HG03060 (cell line): Measurements from ENCODE around the gene ZBTB24.

Experiments
- ATAC-seq: cut with Tn5 transposase; IDR thresholded peaks from one replicate; pipeline ENCODE4 v1.9.1; 2021; ENCODE audit warnings: low read depth, moderate number of reproducible peaks; ENCODE audit not compliant: unreplicated experiment

Gene ZBTB24

GRCh38 chr6:109434456-109434855 lies 48.6 kb downstream of the ZBTB24 start:
- ATAC-seq = no peak

- no peak for ATAC-seq
Measured at GRCh38 chr6:109429496-109429895, 53.5 kb downstream of the ZBTB24 start.

DNA sequence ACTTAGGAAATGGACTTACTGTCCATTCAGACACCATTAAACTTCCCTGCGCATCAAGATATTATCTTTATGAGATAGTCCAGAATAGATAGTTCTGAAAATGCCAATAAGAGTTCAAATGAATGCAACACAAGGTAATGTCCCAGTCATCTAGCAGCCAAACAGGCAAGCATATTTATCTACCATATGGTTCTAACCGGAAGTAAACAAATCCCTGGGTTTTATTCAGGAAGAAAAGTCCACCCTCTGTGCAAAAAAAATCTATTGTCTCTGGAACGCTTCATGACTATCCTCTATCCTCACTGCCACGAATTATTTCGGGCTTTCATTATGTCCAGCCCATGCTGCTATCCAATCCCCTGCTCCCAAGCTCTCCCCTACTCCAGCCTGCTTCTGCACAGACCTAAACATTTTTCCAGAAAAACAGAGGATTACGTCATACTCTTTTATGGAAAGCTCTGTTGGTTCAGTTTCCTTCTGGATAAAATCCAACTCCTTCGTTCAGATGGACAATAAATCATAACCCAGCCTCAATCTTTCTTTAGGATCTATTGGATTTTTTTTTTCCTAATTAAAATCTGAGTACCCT lies 54.0 kb downstream of the ZBTB24 start:
- no peak for ATAC-seq

GRCh38 chr6:109424946-109425345 lies 58.1 kb downstream of the ZBTB24 start:
- no peak for ATAC-seq

DNA sequence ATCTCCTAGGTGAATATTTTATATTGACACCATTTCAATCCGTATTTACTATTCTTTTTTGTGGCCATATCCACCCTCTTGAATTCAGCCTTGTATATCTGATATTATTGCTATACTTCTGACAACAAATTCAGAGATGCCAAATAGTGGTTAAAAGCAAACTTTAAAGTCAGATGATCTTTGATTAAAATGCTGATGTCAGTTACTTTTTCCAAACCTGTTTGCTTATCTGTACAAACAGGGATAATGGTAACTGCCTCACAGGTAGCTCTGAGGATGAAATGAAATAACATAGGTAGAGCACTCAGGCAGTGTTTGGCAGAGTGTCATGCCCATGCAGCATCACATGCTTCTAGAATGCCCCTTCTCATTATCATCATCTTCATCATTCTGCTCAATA lies 61.8 kb downstream of the ZBTB24 start:
- no peak for ATAC-seq

DNA sequence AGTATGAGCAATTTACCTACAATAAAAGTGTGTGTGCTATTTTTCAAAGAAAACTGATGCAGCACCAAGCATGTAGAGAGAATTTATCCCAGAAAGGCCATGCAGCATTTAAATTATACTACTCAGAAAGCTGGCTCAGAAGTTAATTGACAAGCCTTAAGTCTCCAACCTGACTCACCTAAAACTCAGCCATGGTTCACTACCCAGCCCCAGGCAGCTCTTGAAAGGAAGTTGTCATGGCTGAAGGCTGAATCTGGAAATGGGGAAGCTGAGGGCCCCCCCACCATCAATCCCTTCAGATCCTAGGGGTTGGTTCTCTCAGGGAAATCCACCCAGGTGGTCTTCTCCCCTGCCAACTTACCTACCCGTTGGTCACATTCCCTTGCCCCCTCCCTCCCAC lies 62.3 kb downstream of the ZBTB24 start:
- no peak for ATAC-seq

- no peak for ATAC-seq
Measured at GRCh38 chr6:109417646-109418045, 65.4 kb downstream of the ZBTB24 start.
